Endothelial cell (in vitro differentiated cells): ENCODE data around the gene TMEM100. TPM values are rescaled to one million over a fixed set of nuclear protein-coding genes. Genes with fewer than 3 reads are reported as not detected.

Experiments
- DNase-seq: peaks from one replicate; pipeline ENCODE4 v3.0.0; 2021; ENCODE audit warnings: low spot score
- H3K27ac Mint-ChIP-seq: one replicate; pipeline ENCODE4 v1.8.0; 2021; ENCODE audit warnings: mixed read lengths, inconsistent platforms; ENCODE audit not compliant: unreplicated experiment
- H3K27me3 Mint-ChIP-seq: one replicate; pipeline ENCODE4 v1.8.0; 2021; ENCODE audit warnings: mild to moderate bottlenecking, moderate library complexity, mixed read lengths, inconsistent platforms; ENCODE audit not compliant: unreplicated experiment
- H3K36me3 Mint-ChIP-seq: one replicate; pipeline ENCODE4 v1.8.0; 2021; ENCODE audit warnings: mild to moderate bottlenecking, low read depth, mixed read lengths, inconsistent platforms; ENCODE audit not compliant: unreplicated experiment
- H3K4me1 Mint-ChIP-seq: one replicate; pipeline ENCODE4 v1.8.0; 2021; ENCODE audit warnings: mild to moderate bottlenecking, mixed read lengths, inconsistent platforms; ENCODE audit not compliant: unreplicated experiment
- H3K4me3 Mint-ChIP-seq: one replicate; pipeline ENCODE4 v1.8.0; 2021; ENCODE audit warnings: mild to moderate bottlenecking, mixed read lengths, inconsistent platforms; ENCODE audit not compliant: unreplicated experiment
- H3K9me3 Mint-ChIP-seq: one replicate; pipeline ENCODE4 v1.8.0; 2021; ENCODE audit warnings: mixed read lengths, inconsistent platforms; ENCODE audit not compliant: unreplicated experiment
- total RNA-seq: library from RNA; stranded (reverse); fragmentation: NEBNext Ultra II Directional; extraction: Animal tissue kit (Norgen Biotek cat#: 25700); gene quantifications from one replicate; pipeline ENCODE4 v1.2.1, GENCODE V29; 2021; ENCODE audit not compliant: unreplicated experiment
- TF ChIP-seq, protein P1 (sequence below): fragments of 200-600 bp; sonication (generic); IDR thresholded peaks from one replicate; pipeline ENCODE4 v1.5.0; 2021; ENCODE audit warnings: antibody characterized with exemption; ENCODE audit not compliant: unreplicated experiment

The TMEM100 gene
- total RNA-seq, 1 donor from 2014 or later: 29.3 TPM

DNA sequence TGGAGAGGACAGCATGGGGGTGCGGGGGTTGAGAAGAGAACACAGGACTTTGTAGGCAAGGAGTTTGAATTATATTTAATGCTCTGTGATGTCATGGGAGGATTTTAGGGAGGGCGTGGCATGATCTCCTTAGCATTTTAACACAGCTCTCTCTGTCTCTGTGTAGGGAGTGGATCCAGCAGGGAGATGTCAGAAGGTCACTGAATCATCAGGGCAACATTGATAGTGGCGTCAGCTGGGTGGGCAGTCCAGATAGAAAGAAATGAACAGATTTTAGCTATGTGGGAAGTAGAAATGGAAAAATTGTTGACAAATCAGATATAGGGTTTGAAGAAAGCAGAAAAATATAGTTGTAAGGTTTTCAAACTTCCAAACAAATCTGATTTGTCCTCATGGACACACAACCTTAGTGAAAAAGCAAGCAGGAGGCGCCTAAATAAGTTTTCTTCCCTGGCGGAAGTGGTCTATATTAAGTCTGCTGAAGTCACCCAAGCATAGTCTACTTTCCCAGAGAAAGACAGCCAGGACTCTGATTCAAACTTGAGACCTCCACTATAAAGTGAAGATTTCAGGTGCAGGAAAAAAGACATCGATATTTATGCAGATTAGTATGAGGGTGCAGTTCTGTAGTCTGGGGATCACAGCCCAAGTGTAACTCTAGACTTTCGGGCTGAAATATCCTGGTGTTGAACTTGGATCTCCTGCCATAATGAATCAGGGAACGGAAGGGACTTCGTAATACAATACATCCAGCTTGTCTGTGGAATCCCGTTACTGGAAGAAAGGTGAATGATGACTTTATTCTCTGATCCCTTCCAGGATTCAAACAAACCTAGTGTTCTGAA is 18.1 kb upstream of the TMEM100 start:
- Mint-ChIP-seq H3K4me1 (no peaks in the 10 kb centered on the region), H3K27ac (no peak overlapping the region), H3K27me3 (no peaks in the 10 kb centered on the region), H3K9me3 (no peaks in the 10 kb centered on the region), H3K36me3 (no peaks in the 10 kb centered on the region), H3K4me3 (no peak overlapping the region)
- TF ChIP-seq, protein P1, sequence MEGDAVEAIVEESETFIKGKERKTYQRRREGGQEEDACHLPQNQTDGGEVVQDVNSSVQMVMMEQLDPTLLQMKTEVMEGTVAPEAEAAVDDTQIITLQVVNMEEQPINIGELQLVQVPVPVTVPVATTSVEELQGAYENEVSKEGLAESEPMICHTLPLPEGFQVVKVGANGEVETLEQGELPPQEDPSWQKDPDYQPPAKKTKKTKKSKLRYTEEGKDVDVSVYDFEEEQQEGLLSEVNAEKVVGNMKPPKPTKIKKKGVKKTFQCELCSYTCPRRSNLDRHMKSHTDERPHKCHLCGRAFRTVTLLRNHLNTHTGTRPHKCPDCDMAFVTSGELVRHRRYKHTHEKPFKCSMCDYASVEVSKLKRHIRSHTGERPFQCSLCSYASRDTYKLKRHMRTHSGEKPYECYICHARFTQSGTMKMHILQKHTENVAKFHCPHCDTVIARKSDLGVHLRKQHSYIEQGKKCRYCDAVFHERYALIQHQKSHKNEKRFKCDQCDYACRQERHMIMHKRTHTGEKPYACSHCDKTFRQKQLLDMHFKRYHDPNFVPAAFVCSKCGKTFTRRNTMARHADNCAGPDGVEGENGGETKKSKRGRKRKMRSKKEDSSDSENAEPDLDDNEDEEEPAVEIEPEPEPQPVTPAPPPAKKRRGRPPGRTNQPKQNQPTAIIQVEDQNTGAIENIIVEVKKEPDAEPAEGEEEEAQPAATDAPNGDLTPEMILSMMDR: no peak
- DNase-seq: no peak

DNA sequence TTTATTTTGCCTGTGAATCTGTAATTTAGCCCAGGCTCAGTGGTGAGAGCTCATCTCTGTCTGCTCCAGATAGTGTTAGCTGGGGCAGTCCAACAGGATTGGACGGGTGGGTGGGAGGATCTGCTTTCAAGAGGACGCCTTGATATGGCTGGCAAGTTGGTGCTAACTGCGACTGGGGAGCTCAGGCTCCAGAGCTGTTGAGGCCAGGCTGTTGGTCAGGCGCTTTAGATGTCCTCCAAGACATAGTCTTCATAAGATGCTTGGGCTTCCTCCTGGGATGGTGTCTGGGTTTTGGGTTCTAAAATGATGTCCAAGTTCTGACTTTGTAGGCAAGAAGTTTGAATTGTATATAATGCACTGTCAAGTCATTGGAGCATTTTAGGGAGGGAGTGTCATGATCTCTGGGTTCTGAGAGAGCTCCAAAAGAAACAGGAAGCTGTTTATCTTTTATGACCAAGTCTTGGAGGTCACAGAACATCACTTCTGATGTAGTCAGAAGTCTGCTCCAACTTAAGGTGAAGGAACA is 15.4 kb upstream of the TMEM100 start:
- DNase-seq: no peak
- no peaks in the 10 kb centered on the region for H3K9me3 Mint-ChIP-seq
- TF ChIP-seq, protein P1: no peak
- H3K4me3 Mint-ChIP-seq: no peak overlapping the region
- no peaks in the 10 kb centered on the region for H3K36me3 Mint-ChIP-seq
- no peaks in the 10 kb centered on the region for H3K27me3 Mint-ChIP-seq
- no peak overlapping the region for H3K27ac Mint-ChIP-seq
- peaks cover 18% of the 10 kb centered on the region for H3K4me1 Mint-ChIP-seq

DNA sequence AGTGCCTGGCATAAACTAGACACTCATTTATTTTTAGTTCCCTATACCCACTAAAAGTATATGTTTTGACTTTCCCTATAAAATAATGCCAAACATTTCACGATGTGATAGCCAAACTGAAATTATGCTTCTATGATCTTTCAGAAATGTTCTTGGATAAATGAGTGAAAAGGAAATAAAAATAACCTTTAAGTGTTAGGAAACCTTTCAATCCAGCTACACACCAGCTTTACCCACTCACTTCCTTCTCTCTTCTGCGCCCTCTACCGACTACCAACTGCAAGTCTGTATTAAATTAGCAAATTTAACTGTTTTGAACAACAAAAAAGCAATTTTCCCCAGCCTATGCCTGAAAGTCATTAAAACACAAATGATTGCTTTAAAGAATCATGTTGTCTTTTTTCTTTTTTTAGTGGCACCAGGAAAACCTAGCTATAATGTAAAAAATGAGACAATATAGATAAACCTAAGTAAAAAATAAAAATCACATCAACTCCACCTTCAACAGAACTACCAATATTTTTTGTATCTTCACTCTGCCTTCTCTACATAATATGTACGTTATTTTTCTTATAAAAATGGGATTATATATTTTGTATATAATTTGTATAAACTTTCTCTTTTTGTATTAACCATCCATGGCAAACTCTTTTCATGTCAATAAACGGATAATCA is 13.2 kb upstream of the TMEM100 start:
- H3K9me3 Mint-ChIP-seq: no peaks in the 10 kb centered on the region
- no peaks in the 10 kb centered on the region for H3K27me3 Mint-ChIP-seq
- no peak overlapping the region for H3K27ac Mint-ChIP-seq
- no peak overlapping the region for H3K4me3 Mint-ChIP-seq
- TF ChIP-seq, protein P1: peak; percentile 62
- DNase-seq: peak; percentile 37
- peaks cover 35% of the 10 kb centered on the region for H3K4me1 Mint-ChIP-seq
- H3K36me3 Mint-ChIP-seq: no peaks in the 10 kb centered on the region

DNA sequence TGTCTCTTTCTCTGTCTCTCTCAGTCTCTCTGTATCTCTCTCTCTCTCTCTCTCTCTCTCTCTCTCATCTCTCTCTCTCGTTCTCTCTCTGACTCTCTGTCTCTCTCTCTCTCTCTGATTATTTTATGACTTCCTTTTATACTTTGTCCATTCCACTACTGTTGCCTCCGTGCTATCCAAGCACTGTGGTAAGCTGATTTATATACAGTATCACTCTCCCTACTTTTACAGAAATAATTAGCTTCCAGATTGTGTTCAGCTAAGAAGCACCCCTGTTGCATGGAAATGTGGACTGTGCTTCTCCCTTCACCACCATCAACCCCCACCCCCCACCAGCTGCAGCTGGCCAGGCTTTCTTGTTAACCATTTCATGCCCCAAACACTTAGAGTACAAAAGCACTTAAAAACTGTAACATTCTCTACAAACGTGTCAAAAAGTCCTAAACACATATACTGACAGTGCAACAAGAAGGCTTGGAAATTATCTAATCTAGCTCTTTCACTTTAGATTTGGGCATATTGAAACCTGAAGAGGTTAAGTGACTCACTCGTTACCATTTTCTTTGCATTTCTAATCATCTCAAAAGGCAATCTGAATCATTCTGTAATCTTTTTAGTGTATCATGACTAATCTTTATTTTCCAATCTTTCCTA is 11.6 kb upstream of the TMEM100 start:
- Mint-ChIP-seq H3K4me3 (no peak overlapping the region), H3K4me1 (peaks cover 39% of the 10 kb centered on the region), H3K27ac (no peak overlapping the region), H3K27me3 (no peaks in the 10 kb centered on the region), H3K9me3 (no peaks in the 10 kb centered on the region), H3K36me3 (no peaks in the 10 kb centered on the region)
- TF ChIP-seq, protein P1: no peak
- DNase-seq: no peak
